Endothelial cell of umbilical vein (primary cell): ENCODE measurements around the gene BPI. TPM values are rescaled to one million over a fixed set of nuclear protein-coding genes. Genes with fewer than 3 reads are reported as not detected.

Source experiments
- BruUV-seq: library from RNA; stranded (reverse); fragments of 400-500 nt; replicated peaks from 2 replicates; lab custom pipeline; 2021; lab: Mats Ljungman, UMichigan
- CTCF ChIA-PET: fragments of 300-600, 350-600 bp; sonication (Branson Sonifier 250); formaldehyde crosslinking; loops from one replicate; lab custom pipeline; 2021; ENCODE audit warnings: antibody characterized with exemption, inconsistent platforms; lab: Charles Lee
- POLR2A ChIA-PET: fragments of 300-600, 350-600 bp; sonication (Branson Sonifier 250); formaldehyde crosslinking; loops from one replicate; lab custom pipeline; 2021; ENCODE audit warnings: antibody characterized with exemption, inconsistent platforms; lab: Charles Lee
- DNase-seq: peaks from one replicate; pipeline ENCODE4 v3.0.0-alpha.2; 2011; ENCODE audit warnings: low read depth, low spot score
- FAIRE-seq: peaks from 2 replicates; lab custom pipeline; 2011; peaks lifted over from hg19 to GRCh38; lab: Jason Lieb, UNC
- H2AFZ ChIP-seq: 2 replicates; pipeline ENCODE4 v1.6.0; 2012; ENCODE audit warnings: low read depth, low read length, control low read depth, inconsistent platforms
- H3K27ac ChIP-seq: 2 replicates; pipeline ENCODE4 v1.5.1; 2011; ENCODE audit warnings: low read depth, mild to moderate bottlenecking, control low read depth, low read length, moderate library complexity; ENCODE audit not compliant: insufficient read depth
- H3K27me3 ChIP-seq, 2 experiments: 2 replicates each; pipeline versions ENCODE4 v1.6.0 to v1.6.1; 2011; ENCODE audit warnings: low read length in 2 of 2, mixed read lengths in 1 of 2; ENCODE audit not compliant: control insufficient read depth in 2 of 2, insufficient read depth in 2 of 2
- H3K36me3 ChIP-seq, 2 experiments: 2 replicates in 1 of 2; 3 replicates in 1 of 2; pipeline ENCODE4 v1.5.1; 2011; ENCODE audit warnings: low read length in 2 of 2, mild to moderate bottlenecking in 1 of 2, moderate library complexity in 1 of 2; ENCODE audit not compliant: control insufficient read depth in 2 of 2, insufficient read depth in 2 of 2; ENCODE audit errors: extremely low read depth in 1 of 2
- H3K4me1 ChIP-seq: 3 replicates; pipeline ENCODE4 v1.5.1; 2011; ENCODE audit warnings: mild to moderate bottlenecking, low read length; ENCODE audit not compliant: control insufficient read depth, insufficient read depth; ENCODE audit errors: extremely low read depth
- H3K4me2 ChIP-seq: 2 replicates; pipeline ENCODE4 v1.6.1; 2011; ENCODE audit warnings: low read length, control low read depth, mixed read lengths; ENCODE audit not compliant: insufficient read depth
- H3K4me3 ChIP-seq, 3 experiments: fragments of 200-600 bp in 1 of 3; sonication (generic), shearing (Covaris generic) in 1 of 3; replicated peaks in 1 of 3; 2 replicates each; pipeline ENCODE4 v1.5.1; 2011 to 2016; ENCODE audit warnings: control low read depth in 3 of 3, low read length in 3 of 3, mild to moderate bottlenecking in 2 of 3, inconsistent platforms in 1 of 3, low read depth in 1 of 3, moderate library complexity in 1 of 3; ENCODE audit not compliant: insufficient read depth in 1 of 3
- H3K79me2 ChIP-seq: 2 replicates; pipeline ENCODE4 v1.6.0; 2012; ENCODE audit warnings: low read length, inconsistent platforms; ENCODE audit not compliant: control insufficient read depth, insufficient read depth
- H3K9ac ChIP-seq: replicated peaks from 2 replicates; pipeline ENCODE3; 2011; ENCODE audit warnings: low read length, control low read depth; ENCODE audit not compliant: insufficient read depth; ENCODE audit errors: extremely low read depth
- H3K9me1 ChIP-seq: replicated peaks from 3 replicates; pipeline ENCODE4 v1.6.0; 2011; ENCODE audit warnings: mild to moderate bottlenecking, low read length; ENCODE audit not compliant: control insufficient read depth, insufficient read depth; ENCODE audit errors: extremely low read depth
- H3K9me3 ChIP-seq: replicated peaks from 2 replicates; pipeline ENCODE4 v1.5.1; 2012; ENCODE audit warnings: low read length, inconsistent platforms; ENCODE audit not compliant: control insufficient read depth, insufficient read depth
- H4K20me1 ChIP-seq: replicated peaks from 2 replicates; pipeline ENCODE3; 2011; ENCODE audit warnings: mild to moderate bottlenecking, low read length; ENCODE audit not compliant: control insufficient read depth, insufficient read depth; ENCODE audit errors: extremely low read depth
- EZH2 ChIP-seq: IDR thresholded peaks from 2 replicates; pipeline ENCODE4 v1.6.1; 2012; ENCODE audit warnings: borderline replicate concordance, low read depth, mild to moderate bottlenecking, moderate library complexity, low read length, inconsistent platforms; ENCODE audit not compliant: severe bottlenecking
- FOS ChIP-seq: IDR thresholded peaks from 2 replicates; pipeline ENCODE4 v1.6.1; 2011; ENCODE audit warnings: mild to moderate bottlenecking, low read length, moderate library complexity, borderline replicate concordance; ENCODE audit not compliant: insufficient read depth
- GATA2 ChIP-seq: IDR thresholded peaks from 2 replicates; pipeline ENCODE4 v1.7.0; 2011; ENCODE audit warnings: low read depth, mild to moderate bottlenecking, moderate library complexity, mixed read lengths, low read length; ENCODE audit not compliant: insufficient read length, insufficient read depth
- JUN ChIP-seq: IDR thresholded peaks from 2 replicates; pipeline ENCODE4 v1.6.1; 2011; ENCODE audit warnings: borderline replicate concordance, low read depth; ENCODE audit not compliant: insufficient read length, insufficient read depth
- MAX ChIP-seq: IDR thresholded peaks from 2 replicates; pipeline ENCODE4 v1.6.1; 2011; ENCODE audit not compliant: insufficient read depth, insufficient read length
- MYC ChIP-seq: IDR thresholded peaks from one replicate; pipeline ENCODE4 v1.6.1; 2011; ENCODE audit warnings: mild to moderate bottlenecking, low read depth, low read length
- POLR2A ChIP-seq: IDR thresholded peaks from 2 replicates; pipeline ENCODE4 v1.6.1; 2012; ENCODE audit warnings: low read depth, mild to moderate bottlenecking, control low read depth, low read length
- POLR2AphosphoS5 ChIP-seq: IDR thresholded peaks from 2 replicates; pipeline ENCODE4 v1.6.1; 2012; ENCODE audit warnings: low read depth, mild to moderate bottlenecking, control low read depth, low read length, moderate library complexity; ENCODE audit not compliant: insufficient read depth
- dilution Hi-C: fragments of 300-500 bp; cut with MboI; formaldehyde crosslinking; loops from one replicate; pipeline ENCODE4 v1.15.0; 2019; ENCODE audit warnings: low sequenced_read_pairs; ENCODE audit not compliant: extremely low pct_ligation_motif_present
- intact Hi-C: fragments of 100-400 bp; cut with micrococcal nuclease; formaldehyde crosslinking; loops from one replicate; pipeline ENCODE4 v1.10.0; 2022
- polyA plus RNA-seq, 4 experiments: library from polyadenylated mRNA; depleted of rRNA in 3 of 4; stranded (reverse) in 3 of 4; unstranded in 1 of 4; fragments of >200 nt; gene quantifications; 2 replicates each; pipeline versions ENCODE4 v1.2.1 to v1.2.3, GENCODE V29; 2011 to 2012; ENCODE audit warnings: missing spikeins in 1 of 4
- total RNA-seq: library from RNA; stranded (reverse); gene quantifications from 2 replicates; pipeline ENCODE4 v1.2.3, GENCODE V29; 2021
- TF ChIP-seq, protein P1 (sequence below), 2 donors: IDR thresholded peaks; 1 replicate in 1 of 2; 2 replicates in 1 of 2; pipeline ENCODE4 v1.5.1; 2011; ENCODE audit warnings: low read length in 2 of 2, mild to moderate bottlenecking in 2 of 2, moderate library complexity in 2 of 2, control low read depth in 1 of 2, inconsistent platforms in 1 of 2, low read depth in 1 of 2; ENCODE audit not compliant: insufficient read depth in 1 of 2; ENCODE audit errors: extremely low read depth in 1 of 2

The BPI gene
- total and polyA plus RNA-seq, 2 donors (not counting 3 experiments of a cell fraction or from before 2014, with no cell fraction given): not detected

DNA sequence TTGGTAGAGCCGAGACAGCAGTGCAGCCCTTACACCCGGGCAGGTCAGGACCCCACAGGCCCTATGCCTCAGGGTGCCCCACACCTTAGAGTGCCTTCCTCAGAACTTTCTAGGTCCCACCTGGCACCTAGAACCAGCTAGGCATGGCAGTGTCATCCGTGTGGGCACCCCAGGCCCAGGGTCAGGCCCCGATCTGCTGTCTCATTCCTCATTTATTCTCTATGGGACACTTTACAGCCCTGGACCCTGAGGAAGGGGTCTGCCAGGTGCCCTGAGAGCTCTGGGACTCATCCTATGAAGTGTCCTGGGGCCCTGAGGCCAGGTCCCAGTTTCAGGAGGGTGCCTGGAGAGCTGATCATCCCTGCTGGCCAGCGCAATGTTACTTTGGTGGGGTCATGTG lies 8.1 kb upstream of the BPI start:
- intact Hi-C loops: no loop called here
- no peak overlapping the region for H3K4me3 ChIP-seq
- FAIRE-seq (no peak), DNase-seq (no peak)
- TF ChIP-seq JUN (no peak), POLR2A (no peak), FOS (no peak), POLR2AphosphoS5 (no peak)
- TF ChIP-seq, protein P1, sequence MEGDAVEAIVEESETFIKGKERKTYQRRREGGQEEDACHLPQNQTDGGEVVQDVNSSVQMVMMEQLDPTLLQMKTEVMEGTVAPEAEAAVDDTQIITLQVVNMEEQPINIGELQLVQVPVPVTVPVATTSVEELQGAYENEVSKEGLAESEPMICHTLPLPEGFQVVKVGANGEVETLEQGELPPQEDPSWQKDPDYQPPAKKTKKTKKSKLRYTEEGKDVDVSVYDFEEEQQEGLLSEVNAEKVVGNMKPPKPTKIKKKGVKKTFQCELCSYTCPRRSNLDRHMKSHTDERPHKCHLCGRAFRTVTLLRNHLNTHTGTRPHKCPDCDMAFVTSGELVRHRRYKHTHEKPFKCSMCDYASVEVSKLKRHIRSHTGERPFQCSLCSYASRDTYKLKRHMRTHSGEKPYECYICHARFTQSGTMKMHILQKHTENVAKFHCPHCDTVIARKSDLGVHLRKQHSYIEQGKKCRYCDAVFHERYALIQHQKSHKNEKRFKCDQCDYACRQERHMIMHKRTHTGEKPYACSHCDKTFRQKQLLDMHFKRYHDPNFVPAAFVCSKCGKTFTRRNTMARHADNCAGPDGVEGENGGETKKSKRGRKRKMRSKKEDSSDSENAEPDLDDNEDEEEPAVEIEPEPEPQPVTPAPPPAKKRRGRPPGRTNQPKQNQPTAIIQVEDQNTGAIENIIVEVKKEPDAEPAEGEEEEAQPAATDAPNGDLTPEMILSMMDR (IDR thresholded peaks at IDR 0.05; ENCODE audit: extremely low read depth in 1 of 2, insufficient read depth in 1 of 2, low read depth in 1 of 2, low read length in 2 of 2): no peak
- BruUV-seq: no TSS peak
- H3K9me1 ChIP-seq: no peaks in the 10 kb centered on the region
- no peak overlapping the region for H3K4me2 ChIP-seq
- H3K9ac ChIP-seq: no peak overlapping the region
- no peak overlapping the region for H3K27ac ChIP-seq
- no peak overlapping the region for H2AFZ ChIP-seq
- no peaks in the 10 kb centered on the region for H3K4me1 ChIP-seq
- H3K27me3 ChIP-seq: no peaks in the 10 kb centered on the region
- ChIA-PET CTCF (interaction anchor here (1.2 to 1.6 kb wide), 2 partner anchors 9 to 113 kb away, joined by 3 read pairs; no protein-coding TSS in a partner anchor), POLR2A (no interaction called here)
- dilution Hi-C loops: no loop called here
- no peaks in the 10 kb centered on the region for H3K9me3 ChIP-seq
- no peaks in the 10 kb centered on the region for H3K36me3 ChIP-seq
- no peaks in the 10 kb centered on the region for H3K79me2 ChIP-seq
- no peaks in the 10 kb centered on the region for H4K20me1 ChIP-seq

- Histone ChIP-seq H3K9me1 (no peaks in the 10 kb centered on the region), H3K4me1 (no peaks in the 10 kb centered on the region), H4K20me1 (no peaks in the 10 kb centered on the region), H3K27me3 (peaks cover 0 to 2% of the 10 kb centered on the region in 2 experiments), H3K9me3 (no peaks in the 10 kb centered on the region), H3K4me3 (no peak overlapping the region), H3K79me2 (no peaks in the 10 kb centered on the region), H3K9ac (no peak overlapping the region), H3K4me2 (no peak overlapping the region), H2AFZ (no peak overlapping the region), H3K27ac (no peak overlapping the region), H3K36me3 (no peaks in the 10 kb centered on the region)
- TF ChIP-seq, protein P1 (IDR thresholded peaks at IDR 0.05; ENCODE audit: extremely low read depth in 1 of 2, insufficient read depth in 1 of 2, low read depth in 1 of 2, low read length in 2 of 2): no peak
- TF ChIP-seq POLR2A (no peak), EZH2 (no peak), JUN (no peak), MYC (no peak), POLR2AphosphoS5 (no peak), MAX (no peak), GATA2 (no peak), FOS (no peak)
- no TSS peak for BruUV-seq
- intact Hi-C loops (no loop called here), dilution Hi-C loops (no loop called here)
- ChIA-PET CTCF (interaction anchor here (1.2 to 1.6 kb wide), 2 partner anchors 8 to 112 kb away, joined by 3 read pairs; no protein-coding TSS in a partner anchor), POLR2A (no interaction called here)
- DNase-seq: no peak
- no peak for FAIRE-seq
Observed at GRCh38 chr20:38296433-38296832, 7.5 kb upstream of the BPI start.
